AG09319 (cell line): ENCODE data around the gene ASS1.

Source experiments
- DNase-seq: peaks from one replicate; pipeline ENCODE4 v3.0.0-alpha.2; 2010; ENCODE audit warnings: low read depth; ENCODE audit errors: extremely low read depth
- TF ChIP-seq, protein P1 (sequence below): IDR thresholded peaks from 2 replicates; pipeline ENCODE4 v1.5.1; 2011; ENCODE audit warnings: low read depth, mild to moderate bottlenecking, inconsistent platforms, low read length, moderate library complexity

The ASS1 gene

DNA sequence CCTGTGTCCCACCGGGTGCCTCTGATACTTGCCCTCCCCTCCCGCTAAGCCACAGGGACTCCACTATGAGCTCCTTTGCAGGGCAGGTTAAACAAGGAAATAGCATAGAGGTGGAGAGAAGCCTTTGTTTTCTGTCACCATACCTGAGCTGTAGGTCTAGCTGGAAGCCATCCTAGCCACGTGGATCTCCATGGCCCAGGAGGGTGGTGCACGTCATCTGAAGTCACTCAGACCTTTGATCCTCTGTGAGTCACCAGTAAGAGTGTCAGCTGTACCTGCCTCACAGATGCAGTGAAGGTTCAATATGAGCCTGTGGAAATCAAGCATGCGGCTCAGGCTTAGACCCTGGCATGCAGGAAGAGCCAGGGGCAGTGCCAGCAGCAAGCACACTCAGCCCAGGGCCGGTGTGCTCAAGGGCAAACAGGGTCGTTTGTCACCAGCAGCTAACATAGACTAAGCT, 55.1 kb downstream of the ASS1 start:
- TF ChIP-seq, protein P1, sequence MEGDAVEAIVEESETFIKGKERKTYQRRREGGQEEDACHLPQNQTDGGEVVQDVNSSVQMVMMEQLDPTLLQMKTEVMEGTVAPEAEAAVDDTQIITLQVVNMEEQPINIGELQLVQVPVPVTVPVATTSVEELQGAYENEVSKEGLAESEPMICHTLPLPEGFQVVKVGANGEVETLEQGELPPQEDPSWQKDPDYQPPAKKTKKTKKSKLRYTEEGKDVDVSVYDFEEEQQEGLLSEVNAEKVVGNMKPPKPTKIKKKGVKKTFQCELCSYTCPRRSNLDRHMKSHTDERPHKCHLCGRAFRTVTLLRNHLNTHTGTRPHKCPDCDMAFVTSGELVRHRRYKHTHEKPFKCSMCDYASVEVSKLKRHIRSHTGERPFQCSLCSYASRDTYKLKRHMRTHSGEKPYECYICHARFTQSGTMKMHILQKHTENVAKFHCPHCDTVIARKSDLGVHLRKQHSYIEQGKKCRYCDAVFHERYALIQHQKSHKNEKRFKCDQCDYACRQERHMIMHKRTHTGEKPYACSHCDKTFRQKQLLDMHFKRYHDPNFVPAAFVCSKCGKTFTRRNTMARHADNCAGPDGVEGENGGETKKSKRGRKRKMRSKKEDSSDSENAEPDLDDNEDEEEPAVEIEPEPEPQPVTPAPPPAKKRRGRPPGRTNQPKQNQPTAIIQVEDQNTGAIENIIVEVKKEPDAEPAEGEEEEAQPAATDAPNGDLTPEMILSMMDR, result no peak
- DNase-seq, result no peak

DNA sequence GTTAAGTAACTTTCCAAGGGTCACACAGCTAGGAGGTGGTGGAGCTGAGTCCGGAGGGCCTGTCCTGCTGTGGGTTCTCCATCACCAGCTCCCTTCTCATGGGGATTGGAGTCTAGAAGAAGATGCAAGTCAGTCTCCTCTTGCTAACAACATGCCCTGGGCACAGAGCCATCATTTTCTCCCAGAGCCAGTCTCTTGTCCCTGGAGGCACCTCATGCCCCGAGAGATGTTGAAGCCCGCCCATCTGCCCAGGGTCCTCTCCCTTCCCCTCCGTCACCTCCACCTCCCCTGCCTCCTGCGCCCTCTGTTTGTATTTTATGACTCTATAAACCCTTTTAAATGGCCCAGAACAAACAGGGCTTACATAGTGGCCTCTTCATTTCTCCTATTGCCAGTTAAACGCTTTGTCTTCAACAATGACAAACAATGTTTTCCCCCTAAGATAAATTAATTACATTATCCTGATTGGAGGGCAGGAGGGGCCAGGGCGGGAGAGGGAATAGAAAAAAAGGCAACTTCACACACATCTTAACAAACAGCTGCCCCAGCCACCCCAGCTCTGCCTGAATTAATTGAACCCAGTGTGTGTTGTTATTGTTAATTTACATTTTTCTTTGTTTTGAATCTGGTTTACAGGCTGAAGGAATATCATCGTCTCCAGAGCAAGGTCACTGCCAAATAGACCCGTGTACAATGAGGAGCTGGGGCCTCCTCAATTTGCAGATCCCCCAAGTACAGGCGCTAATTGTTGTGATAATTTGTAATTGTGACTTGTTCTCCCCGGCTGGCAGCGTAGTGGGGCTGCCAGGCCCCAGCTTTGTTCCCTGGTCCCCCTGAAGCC, 55.8 kb downstream of the ASS1 start:
- TF ChIP-seq, protein P1, result no peak
- no peak for DNase-seq

DNA sequence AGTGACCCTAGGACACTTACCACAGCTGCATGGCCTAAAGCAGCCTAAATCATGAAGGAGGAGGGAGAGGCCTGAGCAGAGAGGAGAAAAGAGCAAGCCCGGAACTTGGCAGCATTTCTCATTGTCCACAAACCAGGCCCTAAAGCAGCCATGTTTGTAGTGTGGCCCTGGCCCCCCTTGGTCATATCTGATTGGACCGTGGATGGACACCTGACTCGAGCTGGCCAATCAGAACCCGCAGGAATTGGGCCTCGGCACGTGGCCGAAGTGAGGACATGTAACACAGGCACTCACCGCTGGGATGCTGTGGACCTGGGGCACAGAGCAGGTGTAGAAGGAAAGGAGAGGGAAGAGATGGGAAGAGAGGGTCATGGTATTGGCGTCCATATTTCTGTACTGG, 56.9 kb downstream of the ASS1 start:
- TF ChIP-seq, protein P1, result no peak
- DNase-seq, result no peak

DNA sequence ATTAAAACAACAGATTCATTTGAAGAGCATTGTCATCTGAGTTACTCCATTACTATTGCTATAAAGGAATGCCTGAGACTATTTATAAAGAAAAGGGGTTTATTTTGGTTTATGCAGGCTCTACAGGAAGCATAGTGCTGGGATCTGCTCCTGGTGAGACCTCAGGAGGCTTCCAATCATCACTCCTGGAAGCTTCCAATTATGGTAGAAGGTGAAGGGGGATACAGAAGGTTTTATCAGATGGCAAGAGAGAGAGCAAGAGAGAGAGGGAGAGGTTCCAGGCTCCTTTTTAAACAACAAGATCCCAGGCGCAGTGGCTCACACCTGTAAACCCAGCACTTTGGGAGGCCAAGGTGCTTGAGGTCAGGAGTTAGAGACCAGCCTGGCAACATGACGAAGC, 63.5 kb downstream of the ASS1 start:
- TF ChIP-seq, protein P1, result no peak
- no peak for DNase-seq

DNA sequence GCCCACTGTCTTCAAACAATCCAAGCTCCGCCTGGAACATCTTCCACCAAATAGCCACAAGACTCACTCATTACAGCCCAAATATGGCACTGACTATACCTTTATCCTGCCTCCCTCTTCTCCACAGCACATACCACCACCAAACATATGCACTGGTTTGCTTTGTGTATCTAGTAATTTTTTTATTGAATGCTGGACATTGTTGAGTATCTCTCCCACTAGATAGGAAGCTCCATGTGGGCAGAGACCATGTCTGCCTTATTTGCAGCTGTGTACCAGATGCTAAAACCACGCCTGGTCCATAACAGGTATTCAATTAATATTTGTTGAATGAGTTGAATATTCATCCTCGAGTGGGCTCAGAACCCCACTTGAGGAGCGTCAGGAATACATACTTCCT, 67.4 kb downstream of the ASS1 start:
- no peak for DNase-seq
- TF ChIP-seq, protein P1, result no peak

DNA sequence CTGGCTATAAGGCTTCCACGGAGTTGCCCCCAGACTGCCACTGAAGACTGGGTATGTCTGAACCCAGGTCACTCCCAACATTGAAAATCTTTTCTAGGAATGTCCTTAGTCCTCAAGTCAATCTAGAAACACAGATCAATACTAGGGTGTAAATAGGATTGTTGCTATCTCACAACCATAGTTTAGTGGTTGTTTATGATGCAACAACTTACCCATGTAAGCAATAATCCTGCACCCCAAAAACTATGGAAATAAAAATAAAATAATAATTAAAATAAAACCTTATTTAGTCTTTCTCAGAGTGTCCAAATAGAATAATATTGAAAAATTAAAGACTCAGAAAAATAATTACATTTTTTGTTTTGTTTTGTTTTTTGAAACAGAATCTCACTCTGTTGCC, 68.3 kb downstream of the ASS1 start:
- TF ChIP-seq, protein P1, result no peak

DNA sequence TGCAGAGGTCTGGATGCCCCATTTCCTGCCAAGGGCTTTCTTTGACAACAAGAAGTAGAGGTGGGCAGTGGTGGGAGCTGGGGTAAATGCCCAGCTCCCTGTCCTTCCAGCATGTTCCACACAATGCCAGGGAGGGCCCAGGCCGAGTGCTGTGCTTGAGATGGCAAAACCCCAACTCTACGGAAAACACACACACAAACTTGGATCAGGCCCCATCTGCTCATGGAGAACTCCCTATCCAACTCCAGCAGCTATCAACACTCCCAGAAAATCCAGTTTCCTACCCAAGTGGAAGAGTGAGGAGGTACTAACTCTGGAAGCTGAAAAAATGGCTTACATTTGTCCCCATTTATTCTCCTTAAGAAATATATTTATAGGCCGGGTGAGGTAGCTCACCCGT, 73.5 kb downstream of the ASS1 start:
- no peak for DNase-seq
- TF ChIP-seq, protein P1, result no peak

More for the DNA sequence above, 68.3 kb downstream of the ASS1 start:
- no peak for DNase-seq
